ENCODE data around the gene C10orf90.

GRCh38 chr10:126508535-126509040 is 161.9 kb downstream of the C10orf90 start:
- TF ChIP-seq POLR2A (IDR thresholded peaks at IDR 0.05; ENCODE audit: low read depth) (no peak), POLR2AphosphoS5 (IDR thresholded peaks at IDR 0.05) (no peak)
- TF ChIP-seq, protein P1, sequence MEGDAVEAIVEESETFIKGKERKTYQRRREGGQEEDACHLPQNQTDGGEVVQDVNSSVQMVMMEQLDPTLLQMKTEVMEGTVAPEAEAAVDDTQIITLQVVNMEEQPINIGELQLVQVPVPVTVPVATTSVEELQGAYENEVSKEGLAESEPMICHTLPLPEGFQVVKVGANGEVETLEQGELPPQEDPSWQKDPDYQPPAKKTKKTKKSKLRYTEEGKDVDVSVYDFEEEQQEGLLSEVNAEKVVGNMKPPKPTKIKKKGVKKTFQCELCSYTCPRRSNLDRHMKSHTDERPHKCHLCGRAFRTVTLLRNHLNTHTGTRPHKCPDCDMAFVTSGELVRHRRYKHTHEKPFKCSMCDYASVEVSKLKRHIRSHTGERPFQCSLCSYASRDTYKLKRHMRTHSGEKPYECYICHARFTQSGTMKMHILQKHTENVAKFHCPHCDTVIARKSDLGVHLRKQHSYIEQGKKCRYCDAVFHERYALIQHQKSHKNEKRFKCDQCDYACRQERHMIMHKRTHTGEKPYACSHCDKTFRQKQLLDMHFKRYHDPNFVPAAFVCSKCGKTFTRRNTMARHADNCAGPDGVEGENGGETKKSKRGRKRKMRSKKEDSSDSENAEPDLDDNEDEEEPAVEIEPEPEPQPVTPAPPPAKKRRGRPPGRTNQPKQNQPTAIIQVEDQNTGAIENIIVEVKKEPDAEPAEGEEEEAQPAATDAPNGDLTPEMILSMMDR (IDR thresholded peaks at IDR 0.05) = no peak
